ENCODE data around the gene C17orf107. TPM values are rescaled to one million over a fixed set of nuclear protein-coding genes. Genes with fewer than 3 reads are reported as not detected.

The C17orf107 gene
- total RNA-seq, 1 donor from 2014 or later: 2.7 TPM

GRCh38 chr17:4949321-4950074, 50.2 kb downstream of the C17orf107 start:
- DNase-seq (peak; percentile 94), ATAC-seq (peak; percentile 67)
- intact Hi-C loops (cut with DNase I): no loop called here
- H3K4me1 ChIP-seq: peaks cover 40% of the 10 kb centered on the region
- H3K36me3 ChIP-seq: peaks cover 23% of the 10 kb centered on the region
- peak overlapping the region; percentile 99 for H3K4me3 ChIP-seq
- no peaks in the 10 kb centered on the region for H3K9me3 ChIP-seq
- TF ChIP-seq, protein P1, sequence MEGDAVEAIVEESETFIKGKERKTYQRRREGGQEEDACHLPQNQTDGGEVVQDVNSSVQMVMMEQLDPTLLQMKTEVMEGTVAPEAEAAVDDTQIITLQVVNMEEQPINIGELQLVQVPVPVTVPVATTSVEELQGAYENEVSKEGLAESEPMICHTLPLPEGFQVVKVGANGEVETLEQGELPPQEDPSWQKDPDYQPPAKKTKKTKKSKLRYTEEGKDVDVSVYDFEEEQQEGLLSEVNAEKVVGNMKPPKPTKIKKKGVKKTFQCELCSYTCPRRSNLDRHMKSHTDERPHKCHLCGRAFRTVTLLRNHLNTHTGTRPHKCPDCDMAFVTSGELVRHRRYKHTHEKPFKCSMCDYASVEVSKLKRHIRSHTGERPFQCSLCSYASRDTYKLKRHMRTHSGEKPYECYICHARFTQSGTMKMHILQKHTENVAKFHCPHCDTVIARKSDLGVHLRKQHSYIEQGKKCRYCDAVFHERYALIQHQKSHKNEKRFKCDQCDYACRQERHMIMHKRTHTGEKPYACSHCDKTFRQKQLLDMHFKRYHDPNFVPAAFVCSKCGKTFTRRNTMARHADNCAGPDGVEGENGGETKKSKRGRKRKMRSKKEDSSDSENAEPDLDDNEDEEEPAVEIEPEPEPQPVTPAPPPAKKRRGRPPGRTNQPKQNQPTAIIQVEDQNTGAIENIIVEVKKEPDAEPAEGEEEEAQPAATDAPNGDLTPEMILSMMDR (IDR thresholded peaks at IDR 0.05): no peak
- H3K27me3 ChIP-seq: no peaks in the 10 kb centered on the region
- H3K27ac ChIP-seq: peak overlapping the region; percentile 97

DNA sequence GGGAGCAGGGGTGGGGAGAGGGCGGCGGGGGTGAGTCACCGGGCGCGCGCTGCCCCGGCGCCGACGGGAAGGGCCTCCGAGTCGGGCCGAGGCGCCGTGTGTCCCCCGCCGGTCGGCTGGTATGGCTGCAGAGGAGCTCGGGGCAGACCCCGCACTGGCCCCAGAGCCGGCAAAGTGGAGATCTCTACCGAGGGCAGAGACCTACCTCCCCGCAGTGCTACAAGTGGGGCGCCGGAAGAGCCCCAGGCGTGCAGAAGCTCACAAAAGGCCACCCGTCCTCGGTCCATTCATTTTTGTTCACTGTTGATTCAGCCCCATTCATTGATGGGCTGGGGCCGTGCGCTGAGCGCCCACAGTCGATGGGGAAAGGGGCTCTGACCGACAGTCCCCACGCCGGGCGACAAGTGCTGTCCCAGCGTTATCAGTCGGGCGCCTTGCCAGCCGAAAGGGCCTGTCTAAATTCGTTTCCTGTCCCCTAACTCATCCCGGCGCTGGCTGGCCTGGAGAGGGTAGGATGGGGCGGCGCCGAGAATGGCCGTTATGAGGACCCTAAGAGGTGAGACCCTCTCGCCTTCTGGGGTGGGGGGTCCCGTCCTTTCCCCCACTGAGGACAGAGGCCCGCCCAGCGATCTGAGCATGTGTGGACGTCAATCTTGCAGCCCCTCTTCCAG, 50.9 kb downstream of the C17orf107 start:
- H3K4me1 ChIP-seq: peaks cover 33% of the 10 kb centered on the region
- peaks cover 16% of the 10 kb centered on the region for H3K36me3 ChIP-seq
- H3K4me3 ChIP-seq: peak overlapping the region; percentile 99
- no peak for ATAC-seq
- H3K27me3 ChIP-seq: no peaks in the 10 kb centered on the region
- peak; percentile 85 for DNase-seq
- intact Hi-C loops (cut with DNase I): no loop called here
- TF ChIP-seq, protein P1 (IDR thresholded peaks at IDR 0.05): no peak
- peak overlapping the region; percentile 97 for H3K27ac ChIP-seq
- no peaks in the 10 kb centered on the region for H3K9me3 ChIP-seq

GRCh38 chr17:4950746-4951204, 51.4 kb downstream of the C17orf107 start, which contains the start of gene ENO3:
TSS of gene ENO3 (plus strand) at chr17:4951119. CDS start at chr17:4951830, 711 bp downstream.
- no peaks in the 10 kb centered on the region for H3K9me3 ChIP-seq
- DNase-seq: no peak
- peak within 1 kb of the TSS; percentile 97 for H3K27ac ChIP-seq
- intact Hi-C loops (cut with DNase I): no loop called here
- H3K27me3 ChIP-seq: no peaks in the 10 kb centered on the region
- TF ChIP-seq, protein P1 (IDR thresholded peaks at IDR 0.05): no peak
- no peak for ATAC-seq
- H3K4me1 ChIP-seq: peaks cover 27% of the 10 kb centered on the region
- peaks cover 11% of the 10 kb centered on the region for H3K36me3 ChIP-seq
- peak within 1 kb of the TSS; percentile 99 for H3K4me3 ChIP-seq

DNA sequence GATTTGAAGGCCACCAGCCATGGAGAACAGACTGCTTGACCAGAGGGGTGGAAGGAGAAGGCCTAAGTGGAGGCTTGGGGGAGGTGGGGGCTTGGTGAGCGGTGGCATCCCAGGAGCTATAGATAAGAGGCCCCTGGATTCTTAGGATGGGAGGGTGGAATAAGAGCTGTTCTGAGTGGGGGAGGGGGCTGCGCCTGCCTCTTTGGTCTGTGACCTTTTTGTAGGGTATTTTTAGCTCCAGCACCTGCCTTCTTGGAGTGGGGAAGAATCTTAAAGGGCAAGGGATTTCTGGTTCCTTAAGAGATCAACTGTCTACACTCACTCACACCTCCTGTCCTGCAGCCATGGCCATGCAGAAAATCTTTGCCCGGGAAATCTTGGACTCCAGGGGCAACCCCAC, 52.1 kb downstream of the C17orf107 start:
- TF ChIP-seq, protein P1 (IDR thresholded peaks at IDR 0.05): no peak
- no peak overlapping the region for H3K27ac ChIP-seq
- H3K9me3 ChIP-seq: no peaks in the 10 kb centered on the region
- ATAC-seq (no peak), DNase-seq (no peak)
- H3K27me3 ChIP-seq: no peaks in the 10 kb centered on the region
- intact Hi-C loops (cut with DNase I): no loop called here
- no peak overlapping the region for H3K4me3 ChIP-seq
- H3K36me3 ChIP-seq: peaks cover 4% of the 10 kb centered on the region
- peaks cover 20% of the 10 kb centered on the region for H3K4me1 ChIP-seq

Other genes with a start within 250 kb of the C17orf107 start
- gene PELP1, start 195.4 kb upstream of the C17orf107 start, total RNA-seq: 39.0 TPM
- gene ARRB2, start 188.9 kb upstream of the C17orf107 start, total RNA-seq: 131 TPM
- gene MED11, start 168.1 kb upstream of the C17orf107 start, total RNA-seq: 23.2 TPM
- 9.6 TPM for gene ZMYND15, start 159.7 kb upstream of the C17orf107 start, total RNA-seq
- 169 TPM for gene CXCL16, start 159.6 kb upstream of the C17orf107 start, total RNA-seq
- gene TM4SF5, start 127.7 kb upstream of the C17orf107 start, total RNA-seq: not detected
- gene VMO1, start 113.2 kb upstream of the C17orf107 start, total RNA-seq: 5.6 TPM
- gene GLTPD2, start 110.6 kb upstream of the C17orf107 start, total RNA-seq: not detected
- 91.0 TPM for gene PSMB6, start 103.4 kb upstream of the C17orf107 start, total RNA-seq
- 33.4 TPM for gene PLD2, start 92.4 kb upstream of the C17orf107 start, total RNA-seq
- gene MINK1, start 66.2 kb upstream of the C17orf107 start, total RNA-seq: 121 TPM
- 0.98 TPM for gene CHRNE, start 3.6 kb downstream of the C17orf107 start, total RNA-seq
- 0.55 TPM for gene GP1BA, start 32.7 kb downstream of the C17orf107 start, total RNA-seq
- 55.0 TPM for gene SLC25A11, start 40.5 kb downstream of the C17orf107 start, total RNA-seq
- 92.9 TPM for gene RNF167, start 40.7 kb downstream of the C17orf107 start, total RNA-seq
- gene PFN1, start 49.0 kb downstream of the C17orf107 start, total RNA-seq: 457 TPM
- 8.6 TPM for gene ENO3, start 51.6 kb downstream of the C17orf107 start, total RNA-seq
- 64.8 TPM for gene SPAG7, start 68.3 kb downstream of the C17orf107 start, total RNA-seq
- gene CAMTA2, start 88.1 kb downstream of the C17orf107 start, total RNA-seq: 55.8 TPM
- gene INCA1, start 98.0 kb downstream of the C17orf107 start, total RNA-seq: 4.5 TPM
- gene KIF1C, start 98.4 kb downstream of the C17orf107 start, total RNA-seq: 254 TPM
- 0.26 TPM for gene SLC52A1, start 135.9 kb downstream of the C17orf107 start, total RNA-seq
- gene ZFP3, start 178.9 kb downstream of the C17orf107 start, total RNA-seq: 6.7 TPM
- 8.0 TPM for gene ZNF232, start 212.3 kb downstream of the C17orf107 start, total RNA-seq
- gene USP6, start 216.5 kb downstream of the C17orf107 start, total RNA-seq: 0.14 TPM

All from upper lobe of right lung (tissue), 1 donor.